Panc1 (cell line): ENCODE measurements around the gene PARP8. TPM values are rescaled to one million over a fixed set of nuclear protein-coding genes. Genes with fewer than 3 reads are reported as not detected.

Experiments used
- ATAC-seq: fragments of 200-7000 bp; cut with Tn5 transposase; 2 replicates; pipeline ENCODE4 v1.9.1; 2020; ENCODE audit warnings: mild to moderate bottlenecking, moderate library complexity
- BruUV-seq: library from RNA; stranded (reverse); fragments of 400-500 nt; replicated peaks from 2 replicates; lab custom pipeline; 2021; lab: Mats Ljungman, UMichigan
- CTCF ChIA-PET: fragments of 300-600 bp; sonication (Branson Sonifier 250); formaldehyde crosslinking; loops from one replicate; lab custom pipeline; 2022; ENCODE audit warnings: antibody characterized with exemption; lab: Charles Lee
- POLR2A ChIA-PET: fragments of 300-600 bp; sonication (Branson Sonifier 250); formaldehyde crosslinking; loops from one replicate; lab custom pipeline; 2022; ENCODE audit warnings: antibody characterized with exemption; lab: Charles Lee
- DNase-seq: peaks from one replicate; pipeline ENCODE4 v3.0.0-alpha.2; 2010; ENCODE audit warnings: low read depth, low spot score
- H3K27ac ChIP-seq: 2 replicates; pipeline ENCODE4 v1.5.1; 2011; ENCODE audit warnings: mild to moderate bottlenecking, low read length, inconsistent platforms
- H3K27me3 ChIP-seq: fragments of 200-500 bp; sonication (Bioruptor generic); 2 replicates; pipeline ENCODE4 v1.6.0; 2014; ENCODE audit warnings: low read length, inconsistent platforms; ENCODE audit not compliant: control insufficient read depth, insufficient read depth
- H3K36me3 ChIP-seq: fragments of 200-500 bp; sonication (Bioruptor generic); 2 replicates; pipeline ENCODE4 v1.5.1; 2014; ENCODE audit warnings: inconsistent platforms, mild to moderate bottlenecking, low read length, moderate library complexity; ENCODE audit not compliant: control insufficient read depth, insufficient read depth
- H3K4me1 ChIP-seq: 2 replicates; pipeline ENCODE4 v1.5.1; 2011; ENCODE audit warnings: inconsistent platforms, mild to moderate bottlenecking, low read length, moderate library complexity; ENCODE audit not compliant: control insufficient read depth, insufficient read depth
- H3K4me3 ChIP-seq, 2 experiments: 2 replicates each; pipeline ENCODE4 v1.5.1; 2011 to 2012; ENCODE audit warnings: low read depth in 2 of 2, low read length in 2 of 2, mild to moderate bottlenecking in 2 of 2, inconsistent platforms in 1 of 2, moderate library complexity in 1 of 2
- H3K9me3 ChIP-seq: fragments of 200-500 bp; sonication (Bioruptor generic); 2 replicates; pipeline ENCODE4 v1.5.1; 2014; ENCODE audit warnings: low read depth, mild to moderate bottlenecking, inconsistent platforms, low read length, moderate library complexity; ENCODE audit not compliant: control insufficient read depth, insufficient read depth
- CTCF ChIP-seq: fragments of 450-650 bp; IDR thresholded peaks from 2 replicates; pipeline ENCODE4 v1.5.1; 2017; ENCODE audit warnings: mild to moderate bottlenecking
- POLR2AphosphoS5 ChIP-seq: IDR thresholded peaks from 2 replicates; pipeline ENCODE4 v1.6.1; 2012; ENCODE audit warnings: mild to moderate bottlenecking, low read depth, low read length, moderate library complexity
- REST ChIP-seq, 2 experiments: IDR thresholded peaks; 2 replicates each; pipeline ENCODE4 v1.6.1; 2011 to 2012; ENCODE audit warnings: low read depth in 2 of 2, control low read depth in 1 of 2, low read length in 1 of 2, mild to moderate bottlenecking in 1 of 2, moderate library complexity in 1 of 2; ENCODE audit not compliant: insufficient read depth in 1 of 2
- SIN3A ChIP-seq: IDR thresholded peaks from 2 replicates; pipeline ENCODE4 v1.6.1; 2012; ENCODE audit warnings: low read depth, mild to moderate bottlenecking, low read length, moderate library complexity, borderline replicate concordance; ENCODE audit not compliant: insufficient read depth
- TCF7L2 ChIP-seq: IDR thresholded peaks from 2 replicates; pipeline ENCODE4 v1.6.1; 2011; ENCODE audit warnings: mild to moderate bottlenecking, low read depth, low read length, inconsistent platforms
- in situ Hi-C: cut with HindIII; loops from 2 replicates; pipeline ENCODE4 v1.10.0; 2016; ENCODE audit warnings: low sequenced_read_pairs, low pct_unique_long_range_greater_than_20kb
- intact Hi-C: fragments of 100-400 bp; cut with micrococcal nuclease; formaldehyde crosslinking; loops from one replicate; pipeline ENCODE4 v1.10.0; 2022; ENCODE audit not compliant: unreplicated experiment
- total RNA-seq: library from RNA; stranded (reverse); gene quantifications from one replicate; pipeline ENCODE4 v1.2.1, GENCODE V29; 2021; ENCODE audit not compliant: unreplicated experiment

Gene PARP8
- total RNA-seq, 1 experiment from 2014 or later, result 20.2 TPM

- Histone ChIP-seq H3K4me1 (peaks cover 21% of the 10 kb centered on the region), H3K36me3 (no peaks in the 10 kb centered on the region), H3K27ac (no peak overlapping the region), H3K27me3 (no peaks in the 10 kb centered on the region), H3K4me3 (no peak overlapping the region), H3K9me3 (no peaks in the 10 kb centered on the region)
- intact Hi-C loops (no loop called here), in situ Hi-C loops (no loop called here)
- no peak for ATAC-seq
- ChIA-PET CTCF (no interaction called here), POLR2A (no interaction called here)
- no TSS peak for BruUV-seq
- TF ChIP-seq POLR2AphosphoS5 (no peak), TCF7L2 (no peak), CTCF (no peak), SIN3A (no peak), REST (IDR thresholded peaks at IDR 0.05; ENCODE audit: insufficient read depth in 1 of 2, low read depth in 2 of 2, low read length in 1 of 2) (no peak)
- DNase-seq, result no peak
These were observed 74.4 kb downstream of the PARP8 start for GRCh38 chr5:50740832-50741231.

- CTCF ChIA-PET, result interaction anchor here (0.6 kb wide), 1 partner anchor 342 kb away, joined by 4 read pairs; no protein-coding TSS in a partner anchor
- in situ Hi-C loops, result no loop called here
- TF ChIP-seq TCF7L2 (no peak), REST (IDR thresholded peaks at IDR 0.05; ENCODE audit: insufficient read depth in 1 of 2, low read depth in 2 of 2, low read length in 1 of 2) (no peak), POLR2AphosphoS5 (no peak), CTCF (no peak), SIN3A (no peak)
- POLR2A ChIA-PET, result no interaction called here
- no TSS peak for BruUV-seq
- Histone ChIP-seq H3K36me3 (no peaks in the 10 kb centered on the region), H3K4me1 (peaks cover 21% of the 10 kb centered on the region), H3K9me3 (no peaks in the 10 kb centered on the region), H3K27ac (peak overlapping the region; percentile 55), H3K4me3 (peak overlapping the region; percentile 23 to 27), H3K27me3 (no peaks in the 10 kb centered on the region)
- intact Hi-C loops, result no loop called here
- DNase-seq (no peak), ATAC-seq (peak; percentile 71)
These were observed 78.3 kb downstream of the PARP8 start for GRCh38 chr5:50744776-50745175.
